Measurements from ENCODE around the gene SP140. TPM values are rescaled to one million over a fixed set of nuclear protein-coding genes. Genes with fewer than 3 reads are reported as not detected.

SP140 gene
- total RNA-seq, 1 experiment from 2014 or later: 1.1 TPM

DNA sequence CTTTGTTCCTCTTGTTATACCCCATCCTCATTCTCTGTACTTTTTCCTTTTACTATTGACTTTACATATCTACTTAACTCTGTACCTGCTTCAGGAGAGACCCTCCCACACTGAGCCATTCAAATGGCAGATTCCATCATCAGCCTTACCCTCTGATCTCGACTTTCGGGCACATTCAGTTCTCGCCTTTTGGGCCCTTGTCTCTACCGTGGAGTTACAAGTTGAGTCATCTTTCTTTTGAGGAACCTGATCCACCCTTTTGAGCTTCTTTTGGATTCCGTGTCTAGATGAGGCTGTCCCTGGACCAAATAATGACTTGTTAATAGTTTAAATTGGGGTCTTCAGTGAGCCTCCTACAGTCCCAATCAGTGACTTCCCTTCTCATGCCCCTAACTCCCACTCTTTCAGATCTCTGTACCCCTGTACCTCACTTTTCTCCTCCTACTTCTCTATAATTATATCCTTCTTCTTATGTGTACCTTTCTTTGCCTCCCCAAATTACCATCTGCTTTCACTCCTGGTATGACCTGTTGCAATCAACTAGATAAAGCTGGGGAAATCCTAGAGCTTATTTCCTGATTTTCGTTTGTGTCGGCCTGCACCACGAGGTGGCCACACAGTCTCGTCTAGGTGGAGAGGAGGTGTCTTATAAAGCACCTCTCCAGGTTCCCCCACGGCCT is 23.0 kb upstream of the SP140 start:
- POLR2A ChIA-PET: no interaction called here

DNA sequence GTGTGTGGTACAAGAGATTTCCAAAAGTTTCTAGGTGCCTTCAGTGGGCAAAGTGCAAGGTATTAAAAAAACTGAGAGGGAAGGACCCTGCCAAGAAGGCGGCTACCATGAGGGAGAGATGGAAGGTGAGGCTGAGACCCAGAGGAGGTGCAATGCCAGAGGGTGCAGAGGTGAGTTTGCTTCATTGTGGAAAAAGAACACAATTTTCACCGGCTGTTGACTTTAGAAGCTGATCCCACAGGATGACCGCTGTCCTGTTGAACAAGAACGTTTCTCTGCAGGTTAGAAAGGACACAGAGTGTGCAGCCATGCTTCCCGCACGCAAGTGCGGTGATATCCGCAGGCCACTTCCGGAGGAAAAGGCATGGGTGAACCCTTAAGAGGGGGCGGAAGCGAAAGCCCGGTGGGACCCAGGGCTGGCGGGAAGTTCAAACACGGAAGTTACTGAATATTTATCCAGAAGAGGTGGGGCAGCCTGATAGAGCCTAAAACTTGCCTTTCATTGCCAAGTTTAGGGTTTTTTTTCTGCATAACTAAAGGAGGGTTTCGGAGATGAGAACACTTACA is 22.3 kb upstream of the SP140 start:
- H3K4me3 ChIP-seq (ENCODE audit: low read depth in 2 of 2, low read length in 2 of 2): no peak overlapping the region
- in situ Hi-C loops (cut with HindIII; ENCODE audit: low pct_unique_long_range_greater_than_20kb, low sequenced_read_pairs) (no loop called here), intact Hi-C loops (cut with micrococcal nuclease; ENCODE audit: unreplicated experiment) (no loop called here)
- H3K9me3 ChIP-seq (ENCODE audit: control insufficient read depth, insufficient read depth, low read depth, low read length): no peaks in the 10 kb centered on the region
- no peaks in the 10 kb centered on the region for H3K4me1 ChIP-seq (ENCODE audit: control insufficient read depth, insufficient read depth, low read length)
- CTCF ChIA-PET: no interaction called here
- ATAC-seq (no peak), DNase-seq (ENCODE audit: low read depth, low spot score) (no peak)
- TF ChIP-seq TCF7L2 (IDR thresholded peaks at IDR 0.05; ENCODE audit: low read depth, low read length) (no peak), SIN3A (IDR thresholded peaks at IDR 0.05; ENCODE audit: borderline replicate concordance, insufficient read depth, low read depth, low read length) (no peak), POLR2AphosphoS5 (IDR thresholded peaks at IDR 0.05; ENCODE audit: low read depth, low read length) (no peak)
- TF ChIP-seq, protein P1, sequence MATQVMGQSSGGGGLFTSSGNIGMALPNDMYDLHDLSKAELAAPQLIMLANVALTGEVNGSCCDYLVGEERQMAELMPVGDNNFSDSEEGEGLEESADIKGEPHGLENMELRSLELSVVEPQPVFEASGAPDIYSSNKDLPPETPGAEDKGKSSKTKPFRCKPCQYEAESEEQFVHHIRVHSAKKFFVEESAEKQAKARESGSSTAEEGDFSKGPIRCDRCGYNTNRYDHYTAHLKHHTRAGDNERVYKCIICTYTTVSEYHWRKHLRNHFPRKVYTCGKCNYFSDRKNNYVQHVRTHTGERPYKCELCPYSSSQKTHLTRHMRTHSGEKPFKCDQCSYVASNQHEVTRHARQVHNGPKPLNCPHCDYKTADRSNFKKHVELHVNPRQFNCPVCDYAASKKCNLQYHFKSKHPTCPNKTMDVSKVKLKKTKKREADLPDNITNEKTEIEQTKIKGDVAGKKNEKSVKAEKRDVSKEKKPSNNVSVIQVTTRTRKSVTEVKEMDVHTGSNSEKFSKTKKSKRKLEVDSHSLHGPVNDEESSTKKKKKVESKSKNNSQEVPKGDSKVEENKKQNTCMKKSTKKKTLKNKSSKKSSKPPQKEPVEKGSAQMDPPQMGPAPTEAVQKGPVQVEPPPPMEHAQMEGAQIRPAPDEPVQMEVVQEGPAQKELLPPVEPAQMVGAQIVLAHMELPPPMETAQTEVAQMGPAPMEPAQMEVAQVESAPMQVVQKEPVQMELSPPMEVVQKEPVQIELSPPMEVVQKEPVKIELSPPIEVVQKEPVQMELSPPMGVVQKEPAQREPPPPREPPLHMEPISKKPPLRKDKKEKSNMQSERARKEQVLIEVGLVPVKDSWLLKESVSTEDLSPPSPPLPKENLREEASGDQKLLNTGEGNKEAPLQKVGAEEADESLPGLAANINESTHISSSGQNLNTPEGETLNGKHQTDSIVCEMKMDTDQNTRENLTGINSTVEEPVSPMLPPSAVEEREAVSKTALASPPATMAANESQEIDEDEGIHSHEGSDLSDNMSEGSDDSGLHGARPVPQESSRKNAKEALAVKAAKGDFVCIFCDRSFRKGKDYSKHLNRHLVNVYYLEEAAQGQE (IDR thresholded peaks at IDR 0.05; ENCODE audit: insufficient read depth in 1 of 2, low read depth in 2 of 2, low read length in 1 of 2): no peak
- TF ChIP-seq, protein P2, sequence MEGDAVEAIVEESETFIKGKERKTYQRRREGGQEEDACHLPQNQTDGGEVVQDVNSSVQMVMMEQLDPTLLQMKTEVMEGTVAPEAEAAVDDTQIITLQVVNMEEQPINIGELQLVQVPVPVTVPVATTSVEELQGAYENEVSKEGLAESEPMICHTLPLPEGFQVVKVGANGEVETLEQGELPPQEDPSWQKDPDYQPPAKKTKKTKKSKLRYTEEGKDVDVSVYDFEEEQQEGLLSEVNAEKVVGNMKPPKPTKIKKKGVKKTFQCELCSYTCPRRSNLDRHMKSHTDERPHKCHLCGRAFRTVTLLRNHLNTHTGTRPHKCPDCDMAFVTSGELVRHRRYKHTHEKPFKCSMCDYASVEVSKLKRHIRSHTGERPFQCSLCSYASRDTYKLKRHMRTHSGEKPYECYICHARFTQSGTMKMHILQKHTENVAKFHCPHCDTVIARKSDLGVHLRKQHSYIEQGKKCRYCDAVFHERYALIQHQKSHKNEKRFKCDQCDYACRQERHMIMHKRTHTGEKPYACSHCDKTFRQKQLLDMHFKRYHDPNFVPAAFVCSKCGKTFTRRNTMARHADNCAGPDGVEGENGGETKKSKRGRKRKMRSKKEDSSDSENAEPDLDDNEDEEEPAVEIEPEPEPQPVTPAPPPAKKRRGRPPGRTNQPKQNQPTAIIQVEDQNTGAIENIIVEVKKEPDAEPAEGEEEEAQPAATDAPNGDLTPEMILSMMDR (IDR thresholded peaks at IDR 0.05): no peak
- no TSS peak for BruUV-seq (replicated peaks)
- H3K27ac ChIP-seq (ENCODE audit: low read length): no peak overlapping the region
- POLR2A ChIA-PET: no interaction called here
- no peaks in the 10 kb centered on the region for H3K36me3 ChIP-seq (ENCODE audit: control insufficient read depth, insufficient read depth, low read length)
- no peaks in the 10 kb centered on the region for H3K27me3 ChIP-seq (ENCODE audit: control insufficient read depth, insufficient read depth, low read length)

More for the DNA sequence above, 23.0 kb upstream of the SP140 start:
- in situ Hi-C loops (cut with HindIII; ENCODE audit: low pct_unique_long_range_greater_than_20kb, low sequenced_read_pairs): no loop called here
- no peaks in the 10 kb centered on the region for H3K36me3 ChIP-seq (ENCODE audit: control insufficient read depth, insufficient read depth, low read length)
- no TSS peak for BruUV-seq (replicated peaks)
- H3K4me3 ChIP-seq (ENCODE audit: low read depth in 2 of 2, low read length in 2 of 2): no peak overlapping the region
- H3K4me1 ChIP-seq (ENCODE audit: control insufficient read depth, insufficient read depth, low read length): no peaks in the 10 kb centered on the region
- intact Hi-C loops (cut with micrococcal nuclease; ENCODE audit: unreplicated experiment): no loop called here
- no peak for ATAC-seq
- no peaks in the 10 kb centered on the region for H3K9me3 ChIP-seq (ENCODE audit: control insufficient read depth, insufficient read depth, low read depth, low read length)
- H3K27me3 ChIP-seq (ENCODE audit: control insufficient read depth, insufficient read depth, low read length): no peaks in the 10 kb centered on the region
- no peak for TF ChIP-seq SIN3A (IDR thresholded peaks at IDR 0.05; ENCODE audit: borderline replicate concordance, insufficient read depth, low read depth, low read length)
- TF ChIP-seq, protein P1 (IDR thresholded peaks at IDR 0.05; ENCODE audit: insufficient read depth in 1 of 2, low read depth in 2 of 2, low read length in 1 of 2): no peak
- TF ChIP-seq TCF7L2 (IDR thresholded peaks at IDR 0.05; ENCODE audit: low read depth, low read length): no peak
- TF ChIP-seq POLR2AphosphoS5 (IDR thresholded peaks at IDR 0.05; ENCODE audit: low read depth, low read length): no peak
- TF ChIP-seq, protein P2 (IDR thresholded peaks at IDR 0.05): no peak
- no peak for DNase-seq (ENCODE audit: low read depth, low spot score)
- CTCF ChIA-PET: no interaction called here
- H3K27ac ChIP-seq (ENCODE audit: low read length): no peak overlapping the region
